ENCODE data around the gene PSMB3. TPM values are rescaled to one million over a fixed set of nuclear protein-coding genes. Genes with fewer than 3 reads are reported as not detected.

PSMB3 gene
- total and polyA plus RNA-seq, 9 of the 15 experiments (the other 6 are each of a cell fraction or from before 2014, with no cell fraction given) = 460 to 2,775 (median 574) TPM

- TF ChIP-seq HMG20A (CRISPR knock-in tag; conservative IDR thresholded peaks at IDR 0.05) (no peak), POLR2B (IDR thresholded peaks at IDR 0.05; ENCODE audit: low read depth, partially characterized antibody) (no peak), TSHZ1 (CRISPR knock-in tag; IDR thresholded peaks at IDR 0.05) (no peak), SMAD1 (IDR thresholded peaks at IDR 0.05; ENCODE audit: low read depth, low read length, partially characterized antibody) (no peak), DMBX1 (CRISPR knock-in tag; IDR thresholded peaks at IDR 0.05; ENCODE audit: borderline replicate concordance) (no peak), RERE (CRISPR knock-in tag; IDR thresholded peaks at IDR 0.05; ENCODE audit: borderline replicate concordance) (no peak), POLR2G (IDR thresholded peaks at IDR 0.05; ENCODE audit: low read depth, low read length) (peak; percentile 67), STAT5B (CRISPR knock-in tag; IDR thresholded peaks at IDR 0.05) (no peak), ZNF282 (CRISPR knock-in tag; IDR thresholded peaks at IDR 0.05) (no peak), SREBF1 (IDR thresholded peaks at IDR 0.05; ENCODE audit: borderline replicate concordance, low read depth, low read length) (no peak), CHAMP1 (IDR thresholded peaks at IDR 0.05) (no peak), MCM5 (IDR thresholded peaks at IDR 0.05; ENCODE audit: low read depth) (no peak), GTF2B (IDR thresholded peaks at IDR 0.05; ENCODE audit: extremely low read depth, insufficient read length) (no peak), HMGN3 (IDR thresholded peaks at IDR 0.05; ENCODE audit: borderline replicate concordance, extremely low read depth, insufficient read length, low read depth, low read length) (peak; percentile 38)
Measured at GRCh38 chr17:38719289-38719942, 33.1 kb upstream of the PSMB3 start (continued).

Data from K562 (cell line).